Stimulated activated CD4-positive, alpha-beta T cell treated with anti-CD3 and anti-CD28 coated beads, Interleukin-2, amount 100 ng/mL, for 4 hours (primary cell): Measurements from ENCODE around the gene PPM1H.

ENCODE experiments used
- DNase-seq: peaks from one replicate; pipeline ENCODE4 v3.0.0-alpha.2; 2020; ENCODE audit warnings: low read depth

PPM1H gene

DNA sequence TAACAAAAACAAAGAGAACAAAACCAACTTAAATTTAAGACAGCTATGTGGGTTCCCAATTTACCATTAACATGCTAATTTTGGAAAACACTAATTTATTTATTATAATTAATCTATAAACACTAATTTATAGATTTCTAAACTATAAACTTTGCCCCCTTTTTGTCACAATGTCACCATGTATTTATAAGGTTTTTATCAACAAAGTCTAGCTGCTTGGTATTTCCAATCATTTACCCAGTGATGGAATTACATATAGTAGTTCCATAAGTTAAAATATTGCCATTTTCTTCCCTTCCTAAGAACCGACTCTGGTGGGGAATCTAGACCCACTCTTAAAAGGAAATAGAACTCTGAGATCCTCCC, 140.7 kb downstream of the PPM1H start:
- DNase-seq = no peak

DNA sequence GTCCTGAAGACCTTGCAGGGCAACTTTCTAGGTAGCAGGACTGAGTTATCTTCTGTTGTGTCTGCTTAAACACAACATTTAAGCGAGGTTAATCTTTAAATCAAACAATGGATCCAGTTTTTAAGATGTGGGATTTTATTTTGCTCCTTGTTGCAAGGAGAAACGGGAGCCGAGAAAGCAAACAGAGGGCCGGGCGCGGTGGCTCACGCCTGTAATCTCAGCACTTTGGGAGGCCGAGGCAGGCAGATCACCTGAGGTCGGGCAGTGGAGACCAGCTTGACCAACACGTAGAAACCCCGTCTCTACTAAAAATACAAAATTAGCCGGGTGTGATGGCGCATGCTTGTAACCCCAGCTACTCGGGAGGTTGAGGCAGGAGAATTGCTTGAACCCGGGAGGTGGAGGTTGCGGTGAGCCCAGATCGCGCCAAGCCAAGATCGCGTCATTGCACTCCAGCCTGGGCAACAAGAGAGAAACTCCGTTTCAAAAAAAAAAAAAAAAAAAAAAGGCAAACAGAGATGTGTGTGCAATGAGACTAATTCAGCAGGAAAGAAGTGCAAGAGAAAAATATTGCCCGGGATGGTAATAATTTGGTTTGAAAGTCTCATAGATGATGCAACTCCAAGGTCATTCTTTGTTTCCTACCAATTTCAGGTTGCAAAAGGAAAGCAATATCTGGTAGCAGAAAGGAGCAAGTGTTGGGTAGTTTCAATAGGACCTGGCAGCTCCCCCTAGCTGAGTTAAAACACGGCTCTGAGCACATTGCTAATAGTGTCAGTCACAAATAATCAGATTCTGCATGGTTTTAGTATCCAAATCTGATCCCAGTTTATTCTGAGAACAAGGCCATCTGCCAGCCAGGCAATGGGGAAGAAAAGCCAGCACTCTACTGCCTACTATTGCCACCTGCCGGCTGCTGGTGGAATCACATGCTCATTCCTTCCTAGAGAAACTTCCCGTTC, 141.4 kb downstream of the PPM1H start:
- DNase-seq = peak; percentile 54

DNA sequence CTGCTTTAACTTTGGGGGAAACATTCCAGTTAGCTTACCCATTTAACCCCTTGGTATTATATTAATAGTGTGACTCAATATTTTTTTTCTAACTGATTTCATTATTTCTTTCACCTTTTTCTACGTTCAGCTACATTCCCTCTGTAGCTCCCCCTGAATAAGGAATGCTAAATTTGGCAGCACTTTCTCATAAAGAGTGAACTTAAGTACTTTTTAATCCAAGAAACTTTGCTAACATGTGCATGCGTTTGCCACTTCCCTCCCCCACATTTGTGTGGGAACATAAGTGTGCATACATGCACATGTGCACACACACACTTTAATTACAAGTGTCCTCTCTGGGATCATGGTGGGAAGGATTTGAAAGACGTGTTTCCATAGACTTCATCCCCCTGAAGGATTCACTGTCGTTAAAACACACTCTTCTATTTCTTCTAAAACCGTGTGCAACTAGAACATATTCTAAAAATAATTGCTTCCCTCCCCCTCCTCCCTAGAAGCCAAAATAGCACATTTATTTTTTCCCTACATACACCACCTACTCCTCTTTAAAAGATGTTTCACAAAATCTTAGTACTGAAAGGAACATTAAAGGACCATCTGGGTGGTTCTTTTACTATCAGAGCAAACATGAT, 142.6 kb downstream of the PPM1H start:
- DNase-seq = no peak

DNA sequence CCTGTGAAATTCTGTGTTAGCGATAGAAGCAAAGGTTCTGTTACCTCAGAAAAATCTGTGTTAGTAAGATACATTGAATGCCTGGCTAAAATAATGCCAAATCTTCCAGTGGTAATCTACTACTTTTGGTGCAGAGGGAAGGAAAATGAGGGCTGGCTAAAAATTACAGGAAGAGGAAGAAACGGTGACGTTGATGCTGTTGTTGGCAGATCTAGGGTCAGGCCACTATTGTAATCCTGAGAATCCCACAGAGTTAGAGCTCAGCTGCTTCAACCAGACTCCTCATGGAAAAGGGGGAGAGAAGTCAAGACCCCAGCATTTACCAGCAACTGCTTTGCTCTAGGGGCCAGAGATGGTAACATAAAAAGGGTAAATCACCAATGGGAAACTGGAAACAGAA, 145.1 kb downstream of the PPM1H start:
- no peak for DNase-seq

DNA sequence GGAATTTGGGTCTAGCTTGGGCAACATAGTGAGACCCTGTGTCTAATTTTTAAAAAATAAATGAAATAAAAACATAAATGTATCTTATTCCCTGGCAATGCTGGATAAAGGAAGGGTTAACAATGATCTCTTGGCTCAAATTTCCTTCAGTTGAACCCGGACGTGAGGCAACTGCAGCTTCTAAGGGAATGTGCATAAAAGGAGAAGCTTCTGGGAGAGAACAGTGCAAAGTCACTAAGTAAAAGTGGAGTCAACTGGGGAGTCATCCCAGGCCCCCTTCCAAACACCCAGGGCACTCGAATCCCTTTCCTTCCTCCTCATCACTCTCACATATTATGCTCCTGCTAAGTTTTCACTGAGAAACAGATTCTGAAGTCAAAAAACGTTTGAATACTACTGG, 147.3 kb downstream of the PPM1H start:
- DNase-seq = no peak

DNA sequence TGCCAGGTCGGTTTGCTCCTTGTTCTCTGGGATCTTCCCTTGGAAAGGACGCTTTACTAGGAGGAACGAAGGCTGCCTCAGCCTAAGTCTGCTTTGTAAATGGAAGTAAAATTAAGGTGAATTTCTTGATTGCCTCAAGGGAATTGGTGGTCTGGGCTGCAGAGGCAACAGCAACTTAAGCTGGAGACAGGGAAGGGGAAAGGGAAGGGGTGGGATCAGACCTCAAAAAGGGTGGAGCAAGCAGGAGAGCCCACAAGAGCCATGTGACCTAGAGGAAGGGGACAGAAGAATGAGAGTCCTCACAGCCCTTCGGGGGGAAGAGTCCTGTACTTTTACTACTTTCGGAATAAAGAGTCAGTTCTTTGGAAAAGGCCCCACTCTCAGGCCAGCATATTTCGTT, 147.9 kb downstream of the PPM1H start:
- DNase-seq = no peak

DNA sequence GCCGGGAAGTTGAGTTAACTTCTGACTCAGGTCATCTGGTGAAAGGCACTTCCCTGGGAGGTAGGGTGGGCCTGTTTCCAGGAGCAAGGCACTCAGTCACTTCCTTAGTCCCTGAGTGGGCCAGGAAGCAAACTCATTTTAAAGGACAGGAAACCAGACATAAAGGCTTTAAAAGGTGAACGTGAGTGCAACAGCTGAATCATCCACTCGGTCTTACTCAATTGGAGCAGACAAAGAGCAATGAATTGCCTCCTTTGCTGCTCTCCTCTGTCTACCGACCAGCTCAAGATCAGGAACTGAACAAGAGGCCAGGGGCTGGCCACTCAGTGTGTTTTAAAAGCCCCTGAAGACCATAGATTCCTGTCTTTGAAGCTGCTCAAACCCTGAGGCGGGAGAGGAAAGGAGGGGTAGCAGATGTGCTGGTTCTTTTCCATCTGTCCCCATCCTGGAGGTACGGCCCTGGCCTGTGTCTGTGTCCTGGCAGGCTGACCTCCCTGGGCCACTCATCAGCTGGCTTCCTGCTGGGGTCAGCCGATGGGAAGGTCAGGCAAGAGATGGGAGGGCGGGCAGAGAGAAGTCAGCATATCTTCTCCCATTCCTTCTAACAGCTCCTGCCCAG, 148.9 kb downstream of the PPM1H start:
- DNase-seq = no peak

DNA sequence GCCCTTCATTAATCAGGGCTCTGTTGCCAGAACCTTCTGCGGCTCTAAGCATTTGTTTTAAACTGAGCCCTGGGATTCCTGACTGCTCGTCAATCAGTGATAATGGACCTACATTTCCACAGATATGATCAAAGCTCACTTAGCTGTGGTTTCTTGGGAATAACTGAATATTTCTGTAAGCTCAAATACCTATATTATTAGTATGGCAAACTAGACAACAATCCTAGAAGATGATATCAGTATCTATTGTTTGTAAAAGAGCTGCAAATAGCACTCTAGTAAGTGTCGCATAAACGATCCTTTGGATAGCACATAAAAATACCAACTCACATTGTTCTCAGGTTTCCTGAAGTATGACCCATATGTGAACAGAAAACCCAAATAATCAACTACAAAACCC, 150.4 kb downstream of the PPM1H start:
- no peak for DNase-seq

DNA sequence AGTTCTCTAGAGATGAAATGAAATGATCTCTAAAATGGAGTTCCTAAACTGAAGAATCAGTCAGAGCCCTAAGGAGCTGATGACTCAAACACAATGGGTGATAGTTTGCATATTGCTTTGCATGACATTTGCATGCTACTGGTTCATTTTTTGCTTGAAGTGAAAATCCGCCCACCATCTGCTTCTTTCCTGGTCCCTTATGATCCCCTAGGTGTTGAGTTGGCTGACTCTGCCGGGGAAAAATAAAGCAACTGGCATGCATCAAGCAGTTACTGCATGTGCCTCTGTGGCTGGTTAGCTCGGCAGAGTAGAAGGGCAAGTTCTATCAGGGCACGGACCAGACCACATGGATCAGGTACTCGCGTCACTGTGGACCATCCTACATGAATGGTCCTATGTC, 151.1 kb downstream of the PPM1H start:
- DNase-seq = no peak

DNA sequence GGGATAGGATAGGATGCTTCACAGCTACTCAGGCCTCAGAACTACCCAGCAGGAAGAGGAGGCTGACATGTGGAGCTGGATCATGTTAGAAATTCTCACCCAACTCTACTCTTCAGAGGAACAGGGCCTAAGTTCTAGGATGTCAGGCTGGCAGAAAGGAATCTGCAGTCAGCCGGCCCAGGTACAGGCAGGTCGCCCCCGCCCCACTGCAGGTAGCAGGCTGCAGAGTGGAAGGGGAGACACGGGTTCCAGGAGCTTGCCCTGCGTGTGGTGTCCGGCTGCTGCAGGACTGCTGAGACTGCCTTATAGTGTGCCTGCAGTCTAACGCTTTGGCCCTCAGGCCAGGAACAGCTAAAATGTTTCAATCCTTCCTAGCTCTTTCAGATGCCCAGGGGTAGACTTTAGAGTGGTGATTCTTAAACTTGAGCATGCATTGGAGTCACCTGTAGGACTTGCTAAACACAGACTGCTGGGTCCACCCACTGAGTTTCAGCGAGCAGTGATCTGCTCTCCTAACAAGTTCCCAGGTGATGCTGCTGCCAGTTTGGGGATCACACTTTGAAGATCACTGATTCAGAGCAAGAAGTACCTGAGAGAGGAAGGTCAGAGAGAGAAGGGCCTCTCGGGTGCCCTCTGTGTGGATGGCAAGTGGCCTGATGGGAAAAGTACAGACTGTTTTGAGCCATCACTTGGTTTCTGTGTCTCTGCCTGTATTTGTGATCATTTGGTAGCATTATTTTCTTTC, 153.6 kb downstream of the PPM1H start:
- no peak for DNase-seq

DNA sequence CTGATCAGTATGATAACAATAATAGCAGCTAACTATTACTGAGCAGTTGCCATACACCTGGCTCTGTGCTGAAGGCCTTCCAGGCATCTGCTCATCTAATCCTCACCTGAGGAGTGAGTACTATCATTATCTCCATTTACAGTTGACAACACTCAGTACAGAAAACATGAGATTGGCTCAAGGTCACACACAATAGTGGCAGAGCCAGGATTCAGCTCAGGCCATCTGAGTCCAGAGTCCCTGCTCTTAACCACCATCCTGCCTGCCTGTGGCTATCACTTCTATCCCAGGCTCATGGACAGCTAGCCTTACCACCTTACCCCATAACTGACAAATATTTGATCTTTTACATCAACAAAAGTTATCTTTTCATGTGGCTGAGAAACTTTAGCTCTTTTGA, 155.5 kb downstream of the PPM1H start:
- DNase-seq = no peak

DNA sequence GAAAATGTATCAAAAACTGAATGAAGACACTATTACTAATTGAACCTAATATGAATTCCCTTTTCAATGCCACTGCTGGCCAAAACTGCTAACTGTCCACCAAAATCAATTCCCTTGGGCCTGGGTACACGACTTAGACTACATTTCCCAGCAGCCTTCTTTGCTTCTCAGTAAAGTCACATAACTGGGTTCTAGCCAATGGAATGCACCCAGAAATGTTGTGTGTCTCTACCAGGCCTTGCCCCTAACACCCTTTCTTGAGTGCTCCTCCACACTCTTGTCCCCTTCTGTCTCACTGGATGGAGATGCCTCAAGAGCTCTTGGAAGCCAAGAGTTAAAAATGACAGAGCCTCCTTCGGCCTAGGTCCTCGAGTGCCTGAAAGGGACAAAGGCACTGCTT, 156.8 kb downstream of the PPM1H start:
- no peak for DNase-seq

DNA sequence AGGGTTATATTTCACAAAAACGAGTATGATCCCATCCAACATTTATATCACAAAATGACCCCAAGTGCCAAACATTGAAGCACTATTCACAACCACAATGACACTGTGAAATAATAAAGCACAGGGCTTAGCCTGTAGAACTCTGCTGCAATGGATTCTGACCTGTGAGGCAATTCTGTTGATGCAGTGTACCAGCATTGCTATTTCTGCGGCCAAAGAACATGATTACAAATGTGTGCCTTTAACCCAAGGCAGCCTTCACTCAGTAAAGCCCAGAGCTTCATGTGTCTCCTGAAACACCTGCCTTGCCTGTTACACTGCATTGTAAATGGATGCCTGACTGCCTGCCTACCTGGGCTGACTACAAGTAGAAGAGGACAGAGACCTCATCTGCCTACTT, 158.0 kb downstream of the PPM1H start:
- DNase-seq = no peak

DNA sequence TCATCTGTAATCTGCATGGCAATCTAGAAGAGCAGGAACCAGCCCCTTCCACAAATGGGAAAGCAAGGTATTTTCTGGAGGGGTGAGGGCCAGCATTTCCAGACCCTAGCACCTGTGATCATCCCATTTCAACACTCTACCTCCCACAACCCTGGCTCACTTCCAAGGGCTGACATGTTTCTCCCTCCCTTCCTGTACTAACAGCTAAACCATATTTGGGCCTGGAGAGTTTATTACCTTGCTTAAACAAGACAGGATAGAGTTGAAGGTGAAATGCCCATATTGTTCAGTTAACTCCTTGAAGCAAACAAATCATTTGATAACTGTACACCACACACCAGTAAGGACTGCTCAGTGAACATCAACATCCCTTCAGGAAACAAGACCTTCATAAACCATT, 158.4 kb downstream of the PPM1H start:
- DNase-seq = no peak

DNA sequence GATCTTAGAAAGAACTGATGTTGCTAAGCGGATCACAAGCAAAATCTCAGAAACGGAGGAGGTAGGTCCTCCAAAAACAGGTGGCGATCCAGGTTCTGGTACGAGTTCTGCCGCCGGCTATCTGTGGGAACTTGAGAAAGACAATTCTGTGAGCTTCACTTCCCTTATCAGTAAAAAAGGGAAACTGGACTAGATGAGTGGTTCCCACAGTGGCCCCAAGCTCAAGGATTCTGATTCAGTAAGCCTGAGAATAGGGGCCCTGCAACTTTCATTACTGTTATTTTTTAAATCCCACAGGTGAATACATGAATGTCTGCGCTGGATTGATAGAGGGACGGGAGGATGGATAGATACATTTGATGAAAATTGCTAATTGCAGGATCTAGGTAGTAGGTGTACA, 160.2 kb downstream of the PPM1H start:
- no peak for DNase-seq

DNA sequence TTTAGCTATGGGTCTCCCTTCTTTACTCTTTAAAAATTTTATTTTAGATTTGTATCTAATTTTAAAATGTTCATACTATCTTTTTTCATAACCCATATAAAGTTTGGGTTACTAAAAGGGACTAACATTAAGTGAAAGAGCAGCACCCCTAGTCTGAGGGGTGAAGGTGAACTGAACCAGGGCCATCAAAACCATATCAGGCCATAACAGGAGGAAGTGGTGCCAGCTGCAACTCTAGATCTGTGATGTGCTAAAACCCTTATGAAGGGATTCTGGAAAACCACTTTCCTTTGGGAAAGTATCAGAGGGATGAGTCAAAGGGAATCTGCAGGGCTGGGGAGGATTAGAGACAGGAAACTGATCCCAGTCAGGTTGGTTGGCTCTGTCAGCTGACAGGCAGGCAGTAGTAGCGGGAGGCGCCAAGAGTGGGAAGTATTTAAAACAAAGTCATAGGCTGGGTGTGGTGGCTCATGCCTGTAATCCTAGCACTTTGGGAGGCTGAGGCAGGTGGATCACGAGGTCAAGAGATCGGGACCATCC, 162.5 kb downstream of the PPM1H start:
- no peak for DNase-seq

DNA sequence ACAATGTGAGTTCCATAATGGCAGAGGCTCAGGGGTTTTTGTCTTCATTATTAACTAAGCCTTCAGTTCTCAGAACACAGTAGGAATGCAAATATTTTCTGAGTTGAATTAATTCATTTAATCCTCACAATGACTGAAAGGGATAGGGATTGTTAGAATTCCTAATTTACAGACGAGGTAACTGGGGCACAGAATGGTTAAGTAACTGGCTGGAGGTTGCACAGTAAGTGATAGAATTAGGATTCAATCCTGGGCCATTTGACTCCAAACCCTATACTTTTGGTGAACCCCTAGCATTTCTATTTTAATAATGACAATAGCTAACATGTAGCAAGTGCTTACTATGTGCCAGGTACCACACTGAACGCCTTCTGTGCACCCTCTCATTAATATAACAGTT, 163.1 kb downstream of the PPM1H start:
- no peak for DNase-seq

DNA sequence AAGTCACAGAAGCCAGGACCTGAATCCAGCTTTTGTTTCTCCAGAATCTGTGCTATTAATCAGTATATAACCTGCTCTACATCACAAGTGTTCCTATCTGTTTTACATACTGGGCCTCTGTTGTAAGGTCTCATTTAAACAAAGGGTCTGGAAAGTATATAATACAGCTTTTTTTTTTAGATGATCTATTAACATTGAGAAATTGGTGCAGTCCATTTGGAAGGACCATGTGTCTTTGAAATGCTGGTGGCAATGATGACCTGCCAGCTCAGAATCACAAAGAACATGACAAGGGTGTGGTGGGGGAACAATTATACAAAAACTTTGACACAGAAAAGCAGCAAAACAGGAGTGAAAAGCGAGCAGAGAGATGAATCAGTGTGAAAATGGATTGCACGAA, 164.6 kb downstream of the PPM1H start:
- DNase-seq = no peak

DNA sequence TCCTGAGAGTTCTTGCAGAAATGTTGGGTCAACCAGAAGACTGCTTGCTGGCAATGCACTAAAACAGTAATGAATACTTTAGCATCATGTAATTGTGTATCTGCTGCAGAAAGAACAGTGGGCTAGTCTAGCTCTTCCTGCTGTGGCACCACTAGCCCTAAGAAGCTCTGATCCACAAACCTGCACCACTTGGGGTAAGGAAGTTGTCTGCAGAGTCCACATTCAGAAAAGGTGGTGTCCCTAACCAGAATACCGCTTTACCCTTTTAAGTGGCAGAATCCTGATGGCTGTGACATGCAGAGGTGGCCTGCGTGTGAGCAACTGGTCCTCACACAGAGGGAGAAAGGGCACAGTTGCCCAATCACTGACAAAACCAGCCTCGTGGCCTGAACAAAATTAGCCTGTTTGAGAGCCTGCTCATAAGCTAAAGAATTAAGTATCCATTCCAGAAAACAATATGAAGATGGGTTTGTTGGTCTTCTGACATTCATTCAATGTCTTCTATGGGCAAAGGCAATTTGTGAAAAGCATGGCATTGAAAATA, 165.8 kb downstream of the PPM1H start:
- DNase-seq = no peak

DNA sequence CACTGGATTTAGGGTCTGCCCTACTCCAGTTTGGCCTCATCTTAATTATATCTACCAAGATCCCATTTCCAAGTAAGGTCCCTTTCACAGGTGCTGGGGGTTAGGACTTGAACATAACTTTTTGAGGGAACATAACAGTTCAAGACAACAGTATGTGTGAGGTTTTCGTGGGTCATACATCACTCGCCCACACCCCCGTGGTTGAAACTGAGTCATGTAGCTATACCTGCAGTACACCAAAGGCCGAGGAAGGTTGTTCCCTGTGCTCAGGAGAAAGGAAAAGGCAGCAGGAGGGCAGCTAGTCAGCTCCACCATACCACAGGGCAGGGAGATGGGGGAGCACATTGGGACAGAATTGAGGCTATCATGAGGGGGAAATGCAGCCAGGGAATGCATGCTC, 167.0 kb downstream of the PPM1H start:
- no peak for DNase-seq

DNA sequence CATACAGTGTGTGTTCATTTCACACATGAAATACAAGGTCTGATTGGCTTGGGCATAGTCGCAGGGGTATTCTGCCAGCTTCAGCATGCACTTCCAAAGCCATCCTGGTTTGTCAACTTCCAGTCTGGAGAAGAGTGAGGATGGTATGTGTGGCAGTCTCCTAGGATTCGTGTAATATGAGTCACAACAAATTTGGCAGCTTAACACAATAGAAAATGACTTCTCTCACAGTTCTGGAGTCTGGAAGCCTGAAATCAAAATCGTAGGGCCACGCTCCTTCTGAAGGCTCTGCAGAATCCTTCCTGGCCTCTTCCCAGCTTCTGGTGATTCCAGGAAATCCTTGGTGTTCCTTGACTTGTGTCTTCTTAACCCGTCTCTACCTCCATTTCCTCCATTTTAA, 167.5 kb downstream of the PPM1H start:
- no peak for DNase-seq

DNA sequence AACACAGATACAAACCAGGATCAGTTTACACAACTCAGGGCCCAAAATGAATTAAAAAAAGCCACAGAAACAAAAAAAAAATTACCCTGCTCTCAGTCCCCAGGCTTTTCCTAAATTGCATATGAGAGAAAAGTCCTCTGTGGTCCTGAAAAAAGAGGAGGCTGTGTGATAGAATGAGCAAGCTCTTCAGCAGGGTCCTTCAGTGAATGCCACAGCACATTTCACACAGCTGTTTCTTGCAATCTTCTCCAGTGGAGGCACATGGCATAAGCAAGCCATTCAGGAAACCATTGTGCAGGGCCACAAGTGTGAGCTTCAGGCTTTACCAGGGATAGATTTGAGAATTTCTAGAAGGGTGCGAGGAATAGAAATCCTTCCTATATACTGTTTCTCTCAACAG, 168.5 kb downstream of the PPM1H start:
- no peak for DNase-seq
